Gastroesophageal sphincter (tissue), 3 donors: ENCODE results near the gene CYP2C8.

ENCODE experiments used
- CTCF ChIP-seq, 4 experiments: fragments of 200-600 bp in 2 of 4; fragments of 450-650 bp in 2 of 4; sonication (generic) in 1 of 4; IDR thresholded peaks; one replicate each; pipeline ENCODE4 v1.5.1; 2017 to 2019; ENCODE audit warnings: antibody characterized with exemption in 4 of 4, mild to moderate bottlenecking in 2 of 4, moderate library complexity in 2 of 4
- EP300 ChIP-seq: sonication (generic); formaldehyde crosslinking; IDR thresholded peaks from one replicate; pipeline ENCODE4 v1.6.1; 2017; ENCODE audit warnings: antibody characterized with exemption, mild to moderate bottlenecking
- POLR2A ChIP-seq, 2 donors: fragments of 450-650 bp; IDR thresholded peaks; one replicate each; pipeline ENCODE4 v1.6.1; 2017; ENCODE audit warnings: antibody characterized with exemption in 2 of 2, mild to moderate bottlenecking in 2 of 2, moderate library complexity in 1 of 2
- POLR2AphosphoS5 ChIP-seq: sonication (generic); formaldehyde crosslinking; IDR thresholded peaks from one replicate; pipeline ENCODE4 v1.6.1; 2017; ENCODE audit warnings: antibody characterized with exemption

- TF ChIP-seq CTCF (IDR thresholded peaks at IDR 0.05) (no peak), POLR2A (IDR thresholded peaks at IDR 0.05) (no peak), POLR2AphosphoS5 (no peak), EP300 (no peak)
Observed at GRCh38 chr10:95069286-95069685, at the start of gene CYP2C8.
